ENCODE measurements around the gene VWA8.
"Not testable (repeated sequence)": the region's sequence is repeated elsewhere in the genome, so short reads cannot be mapped to it uniquely, and the experiment has no call there.

Gene VWA8

GRCh38 chr13:41641429-41641828 is 319.5 kb downstream of the VWA8 start:
- DNase-seq, result no peak

DNA sequence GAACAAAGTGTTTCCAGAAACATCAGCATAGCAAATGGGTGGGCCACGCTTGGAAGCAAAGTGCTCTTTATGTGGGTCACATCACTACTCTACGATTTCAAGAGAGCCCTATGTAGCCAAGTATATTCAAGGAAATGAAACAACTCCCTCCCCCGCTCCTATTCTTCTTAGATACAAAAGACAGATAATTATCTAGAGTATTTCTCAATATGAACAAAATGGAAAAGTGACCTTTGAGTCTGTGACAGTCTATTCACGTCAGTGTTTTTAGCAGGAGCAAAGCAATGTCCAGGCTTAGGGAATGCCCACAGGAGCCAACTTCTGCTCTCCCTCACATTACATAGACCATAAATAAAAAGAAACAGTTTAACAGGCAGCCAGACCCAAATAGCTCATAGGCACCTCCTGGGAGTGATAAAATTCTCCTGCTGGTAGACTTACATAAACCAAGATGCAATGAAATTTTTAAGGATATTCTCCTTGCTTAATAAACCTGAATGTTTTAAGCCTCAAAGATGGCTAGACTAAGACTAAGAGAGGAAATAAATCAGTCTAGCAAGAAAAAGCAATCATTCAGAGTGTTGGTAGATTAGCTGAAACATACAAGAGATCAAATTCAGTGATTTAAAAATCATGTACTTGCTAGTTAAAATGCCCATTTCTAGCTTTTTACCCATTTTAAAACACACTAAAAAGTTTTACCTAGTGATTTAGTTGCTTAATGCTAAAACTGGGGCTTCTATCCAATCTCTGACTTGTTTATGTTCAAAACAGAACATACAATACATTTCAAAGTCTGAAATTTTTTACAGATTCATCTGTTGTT is 320.7 kb downstream of the VWA8 start:
- no peak for DNase-seq

DNA sequence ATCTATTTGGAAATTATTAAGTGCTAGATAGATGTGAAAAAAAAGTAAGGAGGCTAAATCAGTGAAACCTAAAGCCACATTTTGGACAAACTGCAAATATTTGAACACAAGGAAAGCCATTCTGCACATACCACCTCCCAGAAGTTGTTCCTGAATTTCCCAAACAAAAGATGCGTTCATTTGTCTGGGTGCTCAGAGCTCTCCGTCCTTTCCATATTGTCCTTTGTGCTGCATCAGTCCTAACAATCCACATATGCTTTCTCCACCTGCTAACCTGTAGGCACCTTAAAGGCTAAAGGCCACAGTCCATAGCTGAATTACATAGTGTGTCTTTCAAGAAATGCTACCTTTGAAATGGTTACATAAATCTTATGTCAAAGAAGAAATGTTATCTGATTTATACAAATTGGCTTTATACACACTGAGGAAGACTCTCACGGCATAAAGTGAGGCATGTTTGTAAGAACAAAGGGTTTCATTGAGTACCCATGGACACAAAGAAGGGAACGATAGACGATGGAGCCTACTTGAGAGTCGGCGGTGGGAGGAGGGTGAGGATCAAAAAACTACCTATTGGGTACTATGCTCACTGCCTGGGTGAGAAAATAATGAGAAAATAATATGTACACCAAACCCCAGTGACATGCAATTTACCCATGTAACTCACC is 321.5 kb downstream of the VWA8 start:
- no peak for DNase-seq

GRCh38 chr13:41637586-41637985 is 323.3 kb downstream of the VWA8 start:
- DNase-seq, result no peak

- not testable (repeated sequence) for DNase-seq
These were observed 323.9 kb downstream of the VWA8 start for GRCh38 chr13:41637032-41637431.

DNA sequence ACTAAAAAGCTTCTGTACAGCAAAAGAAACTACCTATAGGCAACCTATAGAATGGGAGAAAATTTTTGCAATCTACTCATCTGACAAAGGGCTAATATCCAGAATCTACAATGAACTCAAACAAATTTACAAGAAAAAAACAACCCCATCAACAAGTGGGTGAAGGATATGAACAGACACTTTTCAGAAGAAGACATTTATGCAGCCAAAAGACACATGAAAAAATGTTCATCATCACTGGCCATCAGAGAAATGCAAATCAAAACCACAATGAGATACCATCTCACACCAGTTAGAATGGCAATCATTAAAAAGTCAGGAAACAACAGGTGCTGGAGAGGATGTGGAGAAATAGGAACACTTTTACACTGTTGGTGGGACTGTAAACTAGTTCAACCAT is 324.3 kb downstream of the VWA8 start:
- DNase-seq, result not testable (repeated sequence)

GRCh38 chr13:41634407-41634806 is 326.5 kb downstream of the VWA8 start:
- no peak for DNase-seq

DNA sequence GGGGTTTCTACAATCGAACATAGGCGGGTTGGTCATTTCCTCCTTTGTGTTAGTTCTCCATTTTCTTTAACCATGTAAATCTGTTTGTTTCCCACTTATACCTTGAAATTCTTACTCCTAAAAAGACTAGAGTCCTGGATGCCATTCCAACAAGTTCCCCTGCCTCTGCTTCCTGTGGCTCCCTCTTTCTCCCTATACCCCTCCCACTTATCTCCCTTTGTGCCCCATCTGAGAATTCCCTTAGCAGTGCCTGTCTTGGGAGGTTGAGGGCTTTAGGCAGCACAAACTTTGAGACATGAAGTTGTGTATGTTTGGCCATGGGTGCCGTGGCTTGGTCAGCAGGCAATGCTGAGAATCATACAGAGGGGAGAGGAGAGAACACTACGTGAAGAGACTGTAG is 327.1 kb downstream of the VWA8 start:
- DNase-seq, result no peak

DNA sequence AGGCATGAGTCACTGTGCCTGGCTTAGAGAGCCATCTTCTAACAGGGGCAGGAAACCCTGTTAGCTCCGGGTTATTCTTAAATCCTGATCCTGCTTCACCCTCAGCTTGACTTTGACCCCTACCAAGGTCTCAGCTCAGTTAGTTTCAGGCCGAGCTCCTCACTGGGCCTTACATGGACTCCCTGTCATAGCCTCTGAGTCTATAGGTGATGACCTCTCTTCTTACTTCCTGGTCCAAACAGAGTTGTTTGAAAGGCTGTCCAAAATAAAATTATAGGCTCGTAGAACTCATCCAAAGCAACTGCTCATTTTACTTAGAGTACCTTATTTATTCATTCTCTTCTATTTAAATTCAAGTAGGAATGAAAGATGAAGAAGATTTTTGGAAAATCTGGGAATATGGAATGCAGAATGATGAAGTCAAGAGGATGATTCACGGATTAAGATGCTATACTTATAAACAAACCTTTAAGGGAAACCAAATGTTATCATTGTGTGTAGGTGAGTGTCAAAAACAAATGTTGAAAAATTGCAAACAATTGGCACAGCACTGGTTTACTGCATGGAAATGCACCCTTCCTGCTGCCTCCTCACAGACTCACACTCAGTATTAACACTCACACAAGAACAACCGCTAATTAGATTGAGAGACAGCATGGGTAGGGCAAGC is 329.5 kb downstream of the VWA8 start:
- no peak for DNase-seq

GRCh38 chr13:41627425-41627824 is 333.5 kb downstream of the VWA8 start:
- no peak for DNase-seq

DNA sequence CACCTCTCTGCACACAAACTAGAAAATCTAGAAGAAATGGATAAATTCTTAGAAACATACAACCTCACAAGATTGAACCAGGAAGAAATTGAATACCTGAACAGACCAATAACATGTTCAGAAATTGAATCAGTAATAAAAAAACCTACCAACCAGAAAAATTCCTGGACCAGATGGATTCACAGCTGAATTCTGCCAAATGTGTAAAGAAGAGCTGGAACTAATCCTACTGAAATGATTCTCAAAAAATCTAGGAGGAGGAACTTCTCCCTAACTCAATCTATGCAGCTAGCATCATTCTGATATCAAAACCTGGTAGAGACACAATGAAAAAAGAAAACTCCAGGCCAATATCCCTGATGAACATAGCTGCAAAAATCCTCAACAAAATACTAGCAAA is 336.9 kb downstream of the VWA8 start:
- no peak for DNase-seq

DNA sequence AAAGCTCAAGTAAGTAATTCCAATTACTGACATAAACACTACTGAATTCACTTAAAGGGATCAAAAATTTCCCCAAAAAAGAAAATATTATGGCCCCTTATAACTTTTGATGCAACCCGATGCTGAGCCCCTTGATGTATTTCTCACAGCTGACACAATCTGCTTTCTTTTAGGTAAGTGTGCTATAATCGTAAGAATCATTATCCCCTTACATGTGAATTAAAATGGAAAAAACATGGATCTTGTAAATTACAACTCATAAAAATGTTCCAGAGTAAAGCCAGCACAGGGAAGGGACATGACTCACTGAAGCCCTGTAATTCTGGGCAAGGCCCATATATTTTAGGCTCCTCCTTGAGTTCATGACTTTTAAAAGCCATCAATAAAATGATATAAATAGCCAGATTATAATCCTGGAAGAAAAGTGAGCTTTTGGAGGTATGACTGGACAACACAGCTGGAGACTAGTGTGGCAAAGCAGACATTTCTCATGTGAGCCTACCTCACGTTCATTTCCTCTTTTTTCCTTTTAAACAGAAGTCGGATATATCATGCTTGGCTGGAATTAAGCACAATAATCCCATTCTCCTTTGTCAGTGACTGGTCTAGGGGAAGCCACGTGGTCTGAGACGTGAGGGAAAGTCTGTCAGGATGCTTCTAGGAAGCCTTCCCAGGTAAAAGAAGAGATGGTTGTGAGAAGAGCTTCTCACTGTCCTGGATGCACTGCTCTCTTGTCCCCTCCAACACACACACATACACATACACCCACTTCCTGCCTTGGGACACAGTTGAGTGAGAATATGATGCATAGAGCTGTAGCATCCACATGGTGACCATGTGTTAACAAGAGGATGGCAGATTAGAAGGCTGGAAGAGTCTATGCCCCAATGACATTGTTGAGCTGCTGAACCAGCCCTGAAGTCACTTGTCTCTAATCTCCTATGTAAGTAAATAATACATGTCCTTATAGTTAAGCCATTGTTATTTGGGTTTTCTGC is 338.2 kb downstream of the VWA8 start:
- DNase-seq, result no peak

DNA sequence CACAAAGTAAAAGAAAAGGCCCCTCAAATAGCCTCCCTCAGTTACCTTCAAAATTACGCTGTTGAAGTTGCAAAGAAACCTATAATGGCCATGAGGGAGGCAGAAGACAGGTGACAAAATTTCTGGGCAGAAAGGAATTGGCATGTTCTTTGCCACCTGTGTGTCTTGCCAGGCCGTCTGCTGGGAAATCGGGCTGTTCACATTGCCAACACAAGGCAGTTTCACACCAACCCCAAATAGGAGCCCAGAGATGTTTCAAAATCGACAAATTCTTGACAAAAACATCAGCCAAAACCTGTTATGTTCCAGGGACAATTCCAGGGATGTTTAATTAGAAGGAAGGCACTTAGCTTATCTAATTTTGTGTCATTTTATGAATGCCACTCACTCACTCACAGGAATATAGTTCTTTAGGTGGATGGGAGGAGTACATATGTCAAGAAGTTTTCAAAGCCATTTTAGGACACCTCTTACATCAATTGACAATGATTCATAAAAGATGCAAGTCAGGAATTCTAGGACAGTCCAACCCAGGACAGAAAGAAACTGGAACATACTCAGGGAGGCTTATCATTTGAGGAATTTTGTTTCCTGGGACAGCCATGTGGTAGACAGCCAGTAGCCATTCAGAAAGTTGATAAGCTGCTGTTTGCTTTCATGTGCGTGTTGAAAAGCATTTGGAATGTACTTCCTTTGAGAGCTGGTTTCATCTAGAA is 339.0 kb downstream of the VWA8 start:
- no peak for DNase-seq

DNA sequence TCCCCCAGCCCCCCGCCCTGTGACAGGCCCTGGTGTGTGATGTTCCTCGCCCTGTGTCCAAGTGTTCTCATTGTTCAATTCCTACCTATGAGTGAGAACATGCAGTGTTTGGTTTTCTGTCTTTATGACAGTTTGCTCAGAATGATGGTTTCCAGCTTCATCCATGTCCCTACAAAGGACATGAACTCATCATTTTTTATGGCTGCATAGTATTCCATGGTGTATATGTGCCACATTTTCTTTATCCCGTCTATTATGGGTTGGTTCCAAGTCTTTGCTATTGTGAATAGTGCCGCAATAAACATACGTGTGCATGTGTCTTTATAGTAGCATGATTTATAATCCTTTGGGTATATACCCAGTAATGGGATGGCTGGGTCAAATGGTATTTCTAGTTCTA is 343.3 kb downstream of the VWA8 start:
- not testable (repeated sequence) for DNase-seq

- DNase-seq, result no peak
These were observed 344.8 kb downstream of the VWA8 start for GRCh38 chr13:41616151-41616550.

GRCh38 chr13:41615528-41615855 is 345.4 kb downstream of the VWA8 start:
- no peak for DNase-seq

- no peak for DNase-seq
These were observed 346.0 kb downstream of the VWA8 start for GRCh38 chr13:41614671-41615527.

DNA sequence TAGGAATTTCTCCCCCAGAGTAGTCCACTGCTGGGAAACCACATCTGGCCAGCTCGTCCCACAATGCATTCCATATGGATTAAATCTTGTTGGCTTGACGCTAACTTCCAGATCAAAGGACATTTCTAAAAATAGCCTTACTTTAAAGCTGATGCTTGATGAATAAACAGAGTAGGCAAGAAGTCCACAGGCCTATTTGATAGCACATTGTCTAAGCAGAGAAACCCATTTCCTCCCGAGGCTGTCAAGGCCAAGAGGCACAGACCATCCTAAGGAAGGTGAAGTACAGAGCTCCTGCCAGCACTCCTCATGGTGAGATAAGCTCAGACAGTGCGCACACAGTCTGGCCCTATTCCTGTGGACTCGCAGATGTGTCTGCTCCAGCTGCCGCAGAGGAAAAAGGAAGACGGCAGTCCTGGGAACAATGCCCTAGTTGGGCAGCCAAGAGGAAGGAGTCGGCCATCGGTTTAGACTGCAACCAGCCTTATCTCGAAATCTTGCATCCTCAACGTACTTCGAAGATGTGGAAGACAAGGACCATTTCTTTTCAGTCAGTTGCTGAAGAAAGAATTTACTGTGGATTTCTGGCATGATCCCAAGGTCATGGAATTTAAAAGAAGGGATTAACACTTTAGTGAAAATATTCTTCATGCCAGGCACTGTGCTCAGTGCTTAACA is 346.8 kb downstream of the VWA8 start:
- no peak for DNase-seq

- DNase-seq, result no peak
These were observed 347.4 kb downstream of the VWA8 start for GRCh38 chr13:41613471-41613870.

GRCh38 chr13:41611385-41611784 is 349.5 kb downstream of the VWA8 start:
- no peak for DNase-seq
